ENCODE results near the gene THTPA. TPM values are rescaled to one million over a fixed set of nuclear protein-coding genes. Genes with fewer than 3 reads are reported as not detected.
A peak's percentile ranks its signal among the peaks of the same experiment; 100 is the strongest.

Gene THTPA
- total RNA-seq, 1 donor from 2014 or later, result 11.8 TPM

- no peak for TF ChIP-seq CTCF (IDR thresholded peaks at IDR 0.05)
- no peak overlapping the region for H3K4me3 Mint-ChIP-seq (ENCODE audit: unreplicated experiment)
- H3K9me3 Mint-ChIP-seq (ENCODE audit: low read depth), result no peaks in the 10 kb centered on the region
- no peaks in the 10 kb centered on the region for H3K27me3 Mint-ChIP-seq (ENCODE audit: low read depth)
- DNase-seq (ENCODE audit: low spot score), result no peak
- H3K36me3 Mint-ChIP-seq (ENCODE audit: low read depth), result peaks cover 5% of the 10 kb centered on the region
- peaks cover 11% of the 10 kb centered on the region for H3K4me1 Mint-ChIP-seq (ENCODE audit: low read depth)
- peak overlapping the region; percentile 1 for H3K27ac Mint-ChIP-seq (ENCODE audit: unreplicated experiment)
These were observed 11.3 kb upstream of the THTPA start for GRCh38 chr14:23544511-23545447.

- Mint-ChIP-seq H3K4me1 (ENCODE audit: low read depth) (peaks cover 11% of the 10 kb centered on the region), H3K9me3 (ENCODE audit: low read depth) (no peaks in the 10 kb centered on the region), H3K4me3 (ENCODE audit: unreplicated experiment) (no peak overlapping the region), H3K27ac (ENCODE audit: unreplicated experiment) (no peak overlapping the region), H3K27me3 (ENCODE audit: low read depth) (no peaks in the 10 kb centered on the region), H3K36me3 (ENCODE audit: low read depth) (peaks cover 5% of the 10 kb centered on the region)
- no peak for TF ChIP-seq CTCF (IDR thresholded peaks at IDR 0.05)
- DNase-seq (ENCODE audit: low spot score), result no peak
These were observed 10.2 kb upstream of the THTPA start for GRCh38 chr14:23545740-23546365.

- H3K36me3 Mint-ChIP-seq (ENCODE audit: low read depth), result peaks cover 5% of the 10 kb centered on the region
- DNase-seq (ENCODE audit: low spot score), result no peak
- no peak for TF ChIP-seq CTCF (IDR thresholded peaks at IDR 0.05)
- peaks cover 11% of the 10 kb centered on the region for H3K4me1 Mint-ChIP-seq (ENCODE audit: low read depth)
- no peak overlapping the region for H3K27ac Mint-ChIP-seq (ENCODE audit: unreplicated experiment)
- H3K27me3 Mint-ChIP-seq (ENCODE audit: low read depth), result no peaks in the 10 kb centered on the region
- H3K4me3 Mint-ChIP-seq (ENCODE audit: unreplicated experiment), result no peak overlapping the region
- no peaks in the 10 kb centered on the region for H3K9me3 Mint-ChIP-seq (ENCODE audit: low read depth)
These were observed 9.5 kb upstream of the THTPA start for GRCh38 chr14:23546450-23547035.

- Mint-ChIP-seq H3K36me3 (ENCODE audit: low read depth) (peaks cover 3% of the 10 kb centered on the region), H3K4me1 (ENCODE audit: low read depth) (peaks cover 14% of the 10 kb centered on the region), H3K9me3 (ENCODE audit: low read depth) (no peaks in the 10 kb centered on the region), H3K27ac (ENCODE audit: unreplicated experiment) (no peak overlapping the region), H3K27me3 (ENCODE audit: low read depth) (no peaks in the 10 kb centered on the region), H3K4me3 (ENCODE audit: unreplicated experiment) (no peak overlapping the region)
- no peak for TF ChIP-seq CTCF (IDR thresholded peaks at IDR 0.05)
- no peak for DNase-seq (ENCODE audit: low spot score)
These were observed 8.1 kb upstream of the THTPA start for GRCh38 chr14:23547924-23548323.

Measured in chondrocyte (in vitro differentiated cells).